Lung (tissue), 12 donors: ENCODE results near the gene SOX18. TPM values are rescaled to one million over a fixed set of nuclear protein-coding genes. Genes with fewer than 3 reads are reported as not detected.

Source experiments
- ATAC-seq: fragments of 200-7000 bp; cut with Tn5 transposase; one replicate; pipeline ENCODE4 v1.9.1; 2020; ENCODE audit warnings: moderate number of reproducible peaks; ENCODE audit not compliant: insufficient read depth, low FRiP score
- DNase-seq, 3 donors: peaks; one replicate each; pipeline ENCODE4 v3.0.0-alpha.2; 2013 to 2017
- H3K27ac ChIP-seq, 2 donors: one replicate each; pipeline ENCODE4 v1.5.1; 2013; ENCODE audit warnings: mild to moderate bottlenecking in 2 of 2, moderate library complexity in 2 of 2, control low read depth in 1 of 2, inconsistent platforms in 1 of 2, low read depth in 1 of 2, low read length in 1 of 2
- H3K27me3 ChIP-seq, 3 donors: one replicate each; pipeline ENCODE4 v1.5.1; 2013; ENCODE audit warnings: low read length in 2 of 3; ENCODE audit not compliant: control insufficient read depth in 3 of 3, insufficient read depth in 3 of 3
- H3K36me3 ChIP-seq, 4 donors: one replicate each; pipeline ENCODE4 v1.5.1; 2013; ENCODE audit warnings: low read length in 4 of 4, mild to moderate bottlenecking in 1 of 4, moderate library complexity in 1 of 4; ENCODE audit not compliant: control insufficient read depth in 4 of 4, insufficient read depth in 4 of 4
- H3K4me1 ChIP-seq, 5 donors: one replicate each; pipeline ENCODE4 v1.5.1; 2013; ENCODE audit warnings: low read length in 5 of 5, mild to moderate bottlenecking in 2 of 5, moderate library complexity in 1 of 5; ENCODE audit not compliant: control insufficient read depth in 5 of 5, insufficient read depth in 5 of 5
- H3K4me3 ChIP-seq: one replicate; pipeline ENCODE4 v1.5.1; 2013; ENCODE audit warnings: mild to moderate bottlenecking, control low read depth, moderate library complexity
- H3K9ac ChIP-seq, 2 donors: one replicate each; pipeline ENCODE4 v1.5.1; 2013; ENCODE audit warnings: low read length in 2 of 2, control low read depth in 1 of 2; ENCODE audit not compliant: insufficient read depth in 1 of 2
- H3K9me3 ChIP-seq, 4 donors: one replicate each; pipeline ENCODE4 v1.5.1; 2013; ENCODE audit warnings: low read length in 3 of 4, mild to moderate bottlenecking in 1 of 4, moderate library complexity in 1 of 4; ENCODE audit not compliant: control insufficient read depth in 4 of 4, insufficient read depth in 3 of 4
- WGBS, 2 donors: extraction: QIAGEN DNeasy Blood & Tissue Kit; methylation state at CpG; one replicate each; pipeline ENCODE4 v1.1.7; 2013; 5-methylcytosine and 5-hydroxymethylcytosine counted together
- polyA plus RNA-seq, 2 donors: library from polyadenylated mRNA; stranded (reverse); fragments of 200-250 nt; gene quantifications; one replicate each; pipeline ENCODE4 v1.2.1, GENCODE V29; 2013
- total RNA-seq, 2 donors: library from RNA; depleted of rRNA in 1 of 2; stranded (reverse); fragments of >200 nt in 1 of 2; gene quantifications; one replicate each; pipeline ENCODE4 v1.2.1, GENCODE V29; 2014 to 2021
- TF ChIP-seq, protein P1 (sequence below): IDR thresholded peaks from 2 replicates; pipeline ENCODE4 v1.5.1; 2012; ENCODE audit warnings: mild to moderate bottlenecking; ENCODE audit errors: control extremely low read depth, extremely low read depth
- donor health status: control.
- donor health status: control.
- donor health status: Bipolar disorder and iron deficiency.
- donor health status: healthy.
- donor health status: DM: yes; HTN: yes; CAD: no.

SOX18 gene
- total and polyA plus RNA-seq, 4 donors = 12.1 to 52.2 (median 29.3) TPM

- WGBS, 2 donors = 13 to 17% methylated on average over 13 of the region's 13 CpGs
These were observed 33.5 kb upstream of the SOX18 start for GRCh38 chr20:64082820-64083377.

DNA sequence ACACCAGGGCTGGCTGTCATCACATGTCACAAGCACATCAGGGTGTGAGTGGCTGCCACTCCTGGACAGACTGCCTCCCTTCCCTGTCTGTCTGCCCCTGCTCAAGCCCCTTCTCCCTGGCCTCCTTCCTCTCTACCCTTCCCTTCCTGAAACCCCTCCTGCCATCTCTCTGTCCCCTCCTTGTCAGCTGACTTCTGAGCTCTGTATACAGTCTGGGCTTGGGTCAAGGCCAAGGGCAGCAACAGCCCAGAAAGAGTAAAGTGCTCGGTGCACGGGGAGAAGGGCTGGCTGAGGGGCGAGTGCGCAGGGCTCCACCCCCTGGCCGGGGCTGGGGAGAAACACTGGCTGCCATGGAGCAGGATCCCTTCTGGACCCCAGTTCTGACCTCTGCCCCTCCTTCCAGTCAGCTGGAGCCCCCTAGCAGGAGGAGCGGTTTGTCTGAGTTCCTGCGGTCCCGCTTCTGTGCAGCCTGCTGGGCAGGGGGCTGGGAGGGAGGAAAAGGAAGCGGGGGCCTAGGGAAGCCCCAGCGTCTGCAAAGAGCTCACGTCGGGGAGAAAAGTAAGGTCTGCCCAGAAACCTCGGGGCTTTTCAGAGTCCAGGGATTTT lies 32.8 kb upstream of the SOX18 start:
- no peaks in the 10 kb centered on the region for H3K36me3 ChIP-seq
- DNase-seq (peak; percentile 44 to 61 (median 53)), ATAC-seq (no peak)
- H3K4me3 ChIP-seq = no peak overlapping the region
- WGBS, 2 donors = 5 to 19% methylated on average over 9 to 13 of the region's 13 CpGs
- H3K4me1 ChIP-seq = peaks cover 0 to 55% (median 22%) of the 10 kb centered on the region in 5 donors
- H3K27ac ChIP-seq = no peak overlapping the region
- H3K27me3 ChIP-seq = peaks cover 3 to 34% (median 14%) of the 10 kb centered on the region in 3 donors
- TF ChIP-seq, protein P1, sequence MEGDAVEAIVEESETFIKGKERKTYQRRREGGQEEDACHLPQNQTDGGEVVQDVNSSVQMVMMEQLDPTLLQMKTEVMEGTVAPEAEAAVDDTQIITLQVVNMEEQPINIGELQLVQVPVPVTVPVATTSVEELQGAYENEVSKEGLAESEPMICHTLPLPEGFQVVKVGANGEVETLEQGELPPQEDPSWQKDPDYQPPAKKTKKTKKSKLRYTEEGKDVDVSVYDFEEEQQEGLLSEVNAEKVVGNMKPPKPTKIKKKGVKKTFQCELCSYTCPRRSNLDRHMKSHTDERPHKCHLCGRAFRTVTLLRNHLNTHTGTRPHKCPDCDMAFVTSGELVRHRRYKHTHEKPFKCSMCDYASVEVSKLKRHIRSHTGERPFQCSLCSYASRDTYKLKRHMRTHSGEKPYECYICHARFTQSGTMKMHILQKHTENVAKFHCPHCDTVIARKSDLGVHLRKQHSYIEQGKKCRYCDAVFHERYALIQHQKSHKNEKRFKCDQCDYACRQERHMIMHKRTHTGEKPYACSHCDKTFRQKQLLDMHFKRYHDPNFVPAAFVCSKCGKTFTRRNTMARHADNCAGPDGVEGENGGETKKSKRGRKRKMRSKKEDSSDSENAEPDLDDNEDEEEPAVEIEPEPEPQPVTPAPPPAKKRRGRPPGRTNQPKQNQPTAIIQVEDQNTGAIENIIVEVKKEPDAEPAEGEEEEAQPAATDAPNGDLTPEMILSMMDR = no peak
- H3K9ac ChIP-seq = no peak overlapping the region
- H3K9me3 ChIP-seq = no peaks in the 10 kb centered on the region

More at GRCh38 chr20:64082820-64083377, 33.5 kb upstream of the SOX18 start:
- H3K9me3 ChIP-seq = no peaks in the 10 kb centered on the region
- ATAC-seq (no peak), DNase-seq (no peak)
- no peak overlapping the region for H3K9ac ChIP-seq
- H3K4me3 ChIP-seq = no peak overlapping the region
- TF ChIP-seq, protein P1 = no peak
- no peaks in the 10 kb centered on the region for H3K36me3 ChIP-seq
- H3K27ac ChIP-seq = no peak overlapping the region
- peaks cover 3 to 37% (median 14%) of the 10 kb centered on the region in 3 donors for H3K27me3 ChIP-seq
- peaks cover 0 to 55% (median 21%) of the 10 kb centered on the region in 5 donors for H3K4me1 ChIP-seq

- Histone ChIP-seq H3K4me1 (peaks cover 0 to 55% (median 22%) of the 10 kb centered on the region in 5 donors), H3K27ac (no peak overlapping the region), H3K9me3 (no peaks in the 10 kb centered on the region), H3K27me3 (peaks cover 3 to 29% (median 14%) of the 10 kb centered on the region in 3 donors), H3K9ac (no peak overlapping the region), H3K36me3 (no peaks in the 10 kb centered on the region), H3K4me3 (no peak overlapping the region)
- DNase-seq (no peak), ATAC-seq (no peak)
- whole genome bisulfite sequencing, 2 donors = 87% methylated on average over 6 of the region's 6 CpGs
- TF ChIP-seq, protein P1 = no peak
These were observed 32.2 kb upstream of the SOX18 start for GRCh38 chr20:64081624-64081964.
